Peyer's patch (tissue), 4 donors: ENCODE measurements around the gene STX7. TPM values are rescaled to one million over a fixed set of nuclear protein-coding genes. Genes with fewer than 3 reads are reported as not detected.

ENCODE experiments used
- DNase-seq, 3 donors: peaks; one replicate each; pipeline ENCODE4 v3.0.0-alpha.2; 2017 to 2019
- H3K27ac ChIP-seq, 4 donors: fragments of 200-600 bp; sonication (generic); one replicate each; pipeline ENCODE4 v1.5.1; 2016 to 2019
- H3K27me3 ChIP-seq, 2 donors: fragments of 200-600 bp; sonication (generic); one replicate each; pipeline ENCODE4 v1.5.1; 2019
- H3K36me3 ChIP-seq, 3 donors: fragments of 200-600 bp; sonication (generic); one replicate each; pipeline ENCODE4 v1.5.1; 2016 to 2019
- H3K4me1 ChIP-seq, 4 donors: fragments of 200-600 bp; sonication (generic); one replicate each; pipeline ENCODE4 v1.5.1; 2016 to 2019
- H3K4me3 ChIP-seq, 4 donors: fragments of 200-600 bp; sonication (generic); 1 replicate in 3 of 4; 2 replicates in 1 of 4; pipeline ENCODE4 v1.5.1; 2016 to 2019; ENCODE audit warnings: mild to moderate bottlenecking in 1 of 4
- H3K9me3 ChIP-seq, 4 donors: fragments of 200-600 bp; sonication (generic); one replicate each; pipeline ENCODE4 v1.5.1; 2016 to 2019; ENCODE audit warnings: mild to moderate bottlenecking in 1 of 4
- POLR2A ChIP-seq, 2 donors: fragments of 450-650 bp; IDR thresholded peaks; one replicate each; pipeline ENCODE4 v1.5.1; 2017; ENCODE audit warnings: antibody characterized with exemption in 2 of 2, mild to moderate bottlenecking in 2 of 2, moderate library complexity in 2 of 2
- total RNA-seq, 4 donors: library from RNA; depleted of rRNA; stranded (reverse); fragments of >200 nt; gene quantifications; one replicate each; pipeline ENCODE4 v1.1.0, GENCODE V29; 2016
- TF ChIP-seq, protein P1 (sequence below), 6 experiments: fragments of 450-650 bp in 4 of 6; fragments of 200-600 bp in 2 of 6; sonication (generic) in 1 of 6; IDR thresholded peaks; one replicate each; pipeline ENCODE4 v1.5.1; 2017 to 2019; ENCODE audit warnings: antibody characterized with exemption in 6 of 6, mild to moderate bottlenecking in 3 of 6, moderate library complexity in 1 of 6

STX7 gene
- total RNA-seq, 4 donors from 2014 or later, result 31.4 to 65.9 (median 51.9) TPM

DNA sequence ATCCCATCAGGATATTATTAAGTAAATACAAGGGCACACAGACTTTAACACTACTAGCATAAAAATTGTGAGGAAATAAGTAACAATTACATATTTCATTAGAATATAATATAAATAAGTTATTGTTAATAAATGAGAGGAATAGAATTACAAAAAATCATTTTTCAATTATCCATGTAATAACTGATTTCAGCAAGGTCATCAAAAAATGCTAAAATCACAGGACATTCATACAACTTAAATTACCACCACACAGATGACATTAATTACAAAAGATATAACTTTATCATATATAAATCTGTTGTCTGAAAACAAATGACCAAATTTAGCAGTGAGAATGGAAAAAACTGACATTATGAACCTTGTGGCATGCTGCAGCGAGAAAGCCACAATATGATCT, 37.0 kb downstream of the STX7 start:
- Histone ChIP-seq H3K9me3 (no peaks in the 10 kb centered on the region), H3K4me3 (no peak overlapping the region), H3K27ac (no peak overlapping the region), H3K27me3 (no peaks in the 10 kb centered on the region), H3K36me3 (peaks cover 0 to 21% (median 0%) of the 10 kb centered on the region in 3 donors), H3K4me1 (no peaks in the 10 kb centered on the region)
- TF ChIP-seq, protein P1, sequence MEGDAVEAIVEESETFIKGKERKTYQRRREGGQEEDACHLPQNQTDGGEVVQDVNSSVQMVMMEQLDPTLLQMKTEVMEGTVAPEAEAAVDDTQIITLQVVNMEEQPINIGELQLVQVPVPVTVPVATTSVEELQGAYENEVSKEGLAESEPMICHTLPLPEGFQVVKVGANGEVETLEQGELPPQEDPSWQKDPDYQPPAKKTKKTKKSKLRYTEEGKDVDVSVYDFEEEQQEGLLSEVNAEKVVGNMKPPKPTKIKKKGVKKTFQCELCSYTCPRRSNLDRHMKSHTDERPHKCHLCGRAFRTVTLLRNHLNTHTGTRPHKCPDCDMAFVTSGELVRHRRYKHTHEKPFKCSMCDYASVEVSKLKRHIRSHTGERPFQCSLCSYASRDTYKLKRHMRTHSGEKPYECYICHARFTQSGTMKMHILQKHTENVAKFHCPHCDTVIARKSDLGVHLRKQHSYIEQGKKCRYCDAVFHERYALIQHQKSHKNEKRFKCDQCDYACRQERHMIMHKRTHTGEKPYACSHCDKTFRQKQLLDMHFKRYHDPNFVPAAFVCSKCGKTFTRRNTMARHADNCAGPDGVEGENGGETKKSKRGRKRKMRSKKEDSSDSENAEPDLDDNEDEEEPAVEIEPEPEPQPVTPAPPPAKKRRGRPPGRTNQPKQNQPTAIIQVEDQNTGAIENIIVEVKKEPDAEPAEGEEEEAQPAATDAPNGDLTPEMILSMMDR (IDR thresholded peaks at IDR 0.05), result no peak
- no peak for TF ChIP-seq POLR2A (IDR thresholded peaks at IDR 0.05)
- DNase-seq, result no peak

DNA sequence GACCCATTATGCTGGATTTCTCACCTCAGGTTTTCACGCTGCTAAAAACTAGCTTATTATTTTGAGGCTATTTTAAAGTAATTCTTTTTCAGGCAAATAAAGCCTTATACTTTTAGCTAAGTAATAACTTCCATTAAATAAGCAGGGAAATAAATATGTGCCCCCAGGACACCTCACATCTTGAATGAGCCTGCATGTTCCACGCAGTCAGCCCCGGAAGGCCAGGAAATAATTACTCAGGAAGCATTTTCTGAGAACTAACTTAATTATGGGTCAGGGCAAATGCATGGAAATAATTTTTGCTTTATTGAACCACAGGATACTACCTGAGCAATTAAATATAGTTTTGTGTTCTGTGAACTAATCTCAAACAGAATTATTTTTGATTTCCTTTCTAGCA, 41.1 kb downstream of the STX7 start:
- no peak overlapping the region for H3K27ac ChIP-seq
- no peak for DNase-seq
- no peak overlapping the region for H3K4me3 ChIP-seq
- peaks cover 0 to 55% (median 0%) of the 10 kb centered on the region in 3 donors for H3K36me3 ChIP-seq
- TF ChIP-seq POLR2A (IDR thresholded peaks at IDR 0.05), result no peak
- TF ChIP-seq, protein P1 (IDR thresholded peaks at IDR 0.05), result no peak
- no peaks in the 10 kb centered on the region for H3K27me3 ChIP-seq
- H3K4me1 ChIP-seq, result no peaks in the 10 kb centered on the region
- H3K9me3 ChIP-seq, result no peaks in the 10 kb centered on the region

DNA sequence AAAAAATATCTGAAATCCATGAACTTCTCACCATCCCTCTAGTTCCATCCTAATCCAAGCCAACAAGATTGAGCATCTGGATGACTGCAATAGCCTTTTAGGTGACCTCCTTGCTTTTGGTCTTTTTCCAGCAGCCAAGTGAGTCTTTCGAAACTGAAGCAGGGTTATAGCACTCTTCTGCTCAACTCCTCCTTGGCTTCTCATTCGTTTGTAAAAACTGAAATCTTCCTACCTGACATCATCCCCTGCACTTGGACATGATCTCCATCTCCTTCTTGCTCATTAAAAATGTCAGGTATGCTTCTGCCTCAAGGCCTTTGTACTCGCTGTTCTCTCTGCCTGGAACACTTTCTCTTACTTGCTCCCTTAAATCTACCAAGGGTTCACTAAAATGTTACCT, 46.0 kb downstream of the STX7 start:
- H3K36me3 ChIP-seq, result peaks cover 0 to 92% (median 0%) of the 10 kb centered on the region in 3 donors
- H3K4me1 ChIP-seq, result no peaks in the 10 kb centered on the region
- no peak overlapping the region for H3K27ac ChIP-seq
- no peak for TF ChIP-seq POLR2A (IDR thresholded peaks at IDR 0.05)
- TF ChIP-seq, protein P1 (IDR thresholded peaks at IDR 0.05), result no peak
- H3K4me3 ChIP-seq, result no peak overlapping the region
- H3K27me3 ChIP-seq, result no peaks in the 10 kb centered on the region
- no peak for DNase-seq
- H3K9me3 ChIP-seq, result no peaks in the 10 kb centered on the region

DNA sequence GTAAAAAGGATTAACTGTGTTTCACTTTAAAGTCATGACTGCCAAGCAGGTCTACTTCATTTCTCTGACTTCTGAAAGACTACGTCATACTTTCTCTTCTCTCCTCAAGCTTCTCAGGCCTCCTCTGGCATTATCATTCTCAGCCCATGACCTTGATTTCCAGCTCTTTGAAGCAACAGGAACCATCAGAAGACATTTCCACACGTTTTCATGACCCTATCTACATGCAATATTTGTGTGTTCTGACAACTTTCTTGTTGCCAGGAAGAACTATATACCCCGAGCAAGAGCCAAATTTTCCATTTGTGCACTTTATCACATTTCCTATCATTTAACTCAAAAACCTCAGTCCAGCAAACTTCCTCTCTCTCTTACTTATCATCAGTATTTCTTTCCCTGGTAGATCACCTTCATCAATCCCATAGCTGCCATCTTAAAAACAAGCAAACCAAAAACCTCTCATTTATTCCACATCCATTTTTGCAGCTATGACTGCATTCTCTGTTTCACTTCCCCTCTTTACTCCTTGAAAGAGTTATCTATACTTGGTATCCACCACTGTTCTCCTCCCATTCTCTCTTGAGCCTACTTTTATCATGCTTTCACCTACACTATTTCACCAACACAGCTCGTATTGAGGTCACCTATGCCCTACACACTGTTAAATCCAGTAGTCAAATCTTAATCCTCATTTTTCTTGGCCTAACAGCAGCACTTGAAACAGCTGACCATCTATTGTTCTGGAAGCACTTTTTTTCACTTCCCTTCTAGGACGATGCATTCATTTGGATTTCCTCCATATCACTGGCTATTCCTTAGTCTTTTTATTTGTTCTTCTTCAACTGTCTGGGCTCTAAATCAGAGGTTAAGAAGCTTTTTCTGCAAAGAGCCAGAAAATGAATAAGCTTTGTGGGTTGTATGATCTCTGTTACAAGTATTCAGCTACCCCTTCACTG, 47.1 kb downstream of the STX7 start:
- H3K4me3 ChIP-seq, result no peak overlapping the region
- DNase-seq, result no peak
- H3K27ac ChIP-seq, result no peak overlapping the region
- H3K27me3 ChIP-seq, result no peaks in the 10 kb centered on the region
- peaks cover 0 to 91% (median 0%) of the 10 kb centered on the region in 3 donors for H3K36me3 ChIP-seq
- H3K4me1 ChIP-seq, result no peaks in the 10 kb centered on the region
- TF ChIP-seq POLR2A (IDR thresholded peaks at IDR 0.05), result no peak
- TF ChIP-seq, protein P1 (IDR thresholded peaks at IDR 0.05), result no peak
- no peaks in the 10 kb centered on the region for H3K9me3 ChIP-seq

DNA sequence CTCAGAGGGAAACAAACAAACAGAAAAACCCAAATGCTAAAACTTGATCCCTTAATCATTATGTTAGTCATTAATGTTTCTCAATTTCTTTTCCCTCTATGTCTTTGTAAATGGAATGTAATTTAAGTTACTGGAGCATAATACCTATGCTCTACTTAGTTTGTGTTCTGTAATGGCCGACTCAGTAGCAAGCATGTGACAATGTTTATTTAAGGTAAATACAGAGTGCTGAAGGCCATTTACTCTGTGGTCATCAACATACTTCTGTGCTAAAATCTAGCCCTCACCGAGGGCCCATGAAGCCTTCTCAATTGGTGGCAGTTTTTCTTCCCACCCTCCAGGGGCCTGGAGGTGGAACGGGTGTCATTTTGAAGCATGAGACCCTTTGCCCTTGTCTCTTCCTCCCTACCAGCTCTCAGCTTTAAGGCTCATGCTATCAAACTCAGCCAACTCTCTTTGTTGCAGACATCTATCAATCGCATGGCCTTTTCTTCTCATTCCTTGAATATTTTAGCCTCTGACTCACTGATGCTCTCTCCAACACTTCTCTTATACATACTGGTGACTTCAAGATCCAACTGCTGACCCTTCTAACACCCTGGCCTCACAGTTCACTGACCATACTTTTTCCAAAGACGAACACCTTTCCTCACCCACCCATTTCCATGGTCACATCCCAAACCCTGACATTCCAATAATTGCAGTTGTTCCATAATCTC, 48.2 kb downstream of the STX7 start:
- no peak for DNase-seq
- no peak overlapping the region for H3K27ac ChIP-seq
- no peaks in the 10 kb centered on the region for H3K4me1 ChIP-seq
- H3K4me3 ChIP-seq, result no peak overlapping the region
- TF ChIP-seq POLR2A (IDR thresholded peaks at IDR 0.05), result no peak
- TF ChIP-seq, protein P1 (IDR thresholded peaks at IDR 0.05), result no peak
- no peaks in the 10 kb centered on the region for H3K27me3 ChIP-seq
- H3K9me3 ChIP-seq, result no peaks in the 10 kb centered on the region
- H3K36me3 ChIP-seq, result peaks cover 0 to 94% (median 0%) of the 10 kb centered on the region in 3 donors
